HG02763 (cell line): Measurements from ENCODE around the gene MKRN3.

Source experiments
- ATAC-seq: cut with Tn5 transposase; IDR thresholded peaks from one replicate; pipeline ENCODE4 v1.9.1; 2021; ENCODE audit warnings: mild to moderate bottlenecking, moderate library complexity; ENCODE audit not compliant: unreplicated experiment

Gene MKRN3

DNA sequence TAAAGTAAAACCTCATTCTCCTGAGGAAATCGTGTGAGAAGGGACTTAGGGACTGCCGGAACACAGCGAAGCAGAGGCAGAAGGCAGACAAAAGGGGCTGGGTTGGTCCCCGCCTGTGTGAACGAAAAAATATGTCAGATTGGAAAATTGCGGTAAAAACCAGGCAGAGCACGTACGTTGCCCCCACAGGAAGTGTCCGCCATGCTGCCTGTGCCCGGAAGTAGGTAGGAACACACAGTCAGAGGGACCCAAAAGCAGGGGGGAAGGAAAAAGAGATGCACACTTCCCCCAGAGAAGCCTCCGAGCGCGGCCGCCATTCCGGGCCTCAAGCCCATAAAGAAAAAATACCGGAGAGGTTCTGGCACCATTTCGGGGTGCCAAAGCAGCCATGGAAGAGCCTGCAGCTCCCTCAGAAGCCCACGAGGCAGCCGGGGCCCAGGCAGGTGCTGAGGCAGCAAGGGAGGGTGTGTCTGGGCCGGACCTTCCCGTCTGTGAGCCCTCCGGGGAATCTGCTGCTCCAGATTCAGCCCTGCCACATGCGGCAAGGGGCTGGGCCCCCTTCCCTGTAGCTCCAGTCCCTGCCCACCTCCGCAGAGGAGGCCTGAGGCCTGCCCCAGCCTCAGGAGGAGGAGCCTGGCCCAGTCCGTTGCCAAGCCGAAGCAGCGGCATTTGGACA, at the start of gene MKRN3:
Gene MKRN3 (plus strand): TSS at position 280 of the 676 bp plus-strand sequence. CDS start 109 bp downstream, at position 389.
- no peak for ATAC-seq

DNA sequence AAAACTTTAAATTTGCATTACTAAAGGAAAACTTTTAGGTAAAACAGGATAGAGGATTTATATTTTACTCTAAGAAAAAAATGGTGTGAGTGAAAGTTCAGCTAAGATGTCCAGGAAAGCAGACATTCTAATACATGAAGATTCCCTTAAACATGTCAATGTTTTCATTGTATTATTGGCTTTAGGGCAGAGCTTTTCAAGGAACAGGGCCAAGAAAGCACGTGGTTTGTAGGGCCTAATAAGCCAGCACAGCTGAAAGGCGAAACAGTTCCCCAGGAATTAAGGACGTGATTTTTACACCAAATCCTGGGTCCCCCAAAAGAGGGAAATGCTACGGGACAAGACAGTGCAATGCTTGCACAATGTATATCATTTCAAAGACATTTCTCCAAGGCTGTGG, 48.6 kb upstream of the MKRN3 start:
- no peak for ATAC-seq

DNA sequence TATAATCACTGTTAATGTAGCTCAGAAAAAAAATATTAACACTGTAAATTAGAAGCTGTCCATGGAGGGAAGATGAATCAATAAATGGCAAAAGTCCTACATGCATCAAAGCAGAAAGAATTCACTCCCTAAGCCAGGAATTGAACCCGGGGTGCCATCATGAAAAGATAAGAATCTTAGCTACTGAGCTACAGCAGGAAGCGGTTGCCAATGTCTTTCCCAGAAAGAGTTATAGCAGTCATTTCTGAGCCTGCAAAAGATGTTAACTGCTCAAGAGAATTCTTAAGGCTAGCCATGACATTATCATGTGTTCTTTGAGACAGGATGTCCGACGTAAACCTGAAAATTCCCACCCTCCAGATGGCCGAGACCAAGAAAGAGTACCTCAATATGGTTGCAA, 47.4 kb upstream of the MKRN3 start:
- no peak for ATAC-seq

- no peak for ATAC-seq
These were observed 40.7 kb upstream of the MKRN3 start for GRCh38 chr15:23524816-23525215.

- ATAC-seq = no peak
These were observed 35.6 kb upstream of the MKRN3 start for GRCh38 chr15:23529891-23530290.

DNA sequence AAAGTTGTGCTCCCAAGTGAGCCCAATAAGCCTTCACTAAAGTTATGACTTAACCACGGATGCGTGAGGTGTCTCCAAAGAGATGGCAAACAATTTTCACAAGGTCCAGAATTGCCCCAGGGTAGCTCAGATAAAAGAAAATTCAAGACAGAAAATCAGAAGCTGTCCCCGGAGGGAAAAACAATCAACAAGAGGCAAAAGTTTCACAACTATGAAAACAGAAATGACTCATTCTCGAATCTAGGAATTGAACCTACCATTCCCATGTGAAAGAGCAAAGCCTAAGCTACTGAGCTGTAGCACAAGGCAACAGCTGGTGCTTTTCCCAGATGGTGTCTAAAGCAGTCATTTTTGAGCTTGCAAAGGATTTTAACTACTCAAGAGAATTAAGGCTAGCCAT, 33.5 kb upstream of the MKRN3 start:
- ATAC-seq = no peak

DNA sequence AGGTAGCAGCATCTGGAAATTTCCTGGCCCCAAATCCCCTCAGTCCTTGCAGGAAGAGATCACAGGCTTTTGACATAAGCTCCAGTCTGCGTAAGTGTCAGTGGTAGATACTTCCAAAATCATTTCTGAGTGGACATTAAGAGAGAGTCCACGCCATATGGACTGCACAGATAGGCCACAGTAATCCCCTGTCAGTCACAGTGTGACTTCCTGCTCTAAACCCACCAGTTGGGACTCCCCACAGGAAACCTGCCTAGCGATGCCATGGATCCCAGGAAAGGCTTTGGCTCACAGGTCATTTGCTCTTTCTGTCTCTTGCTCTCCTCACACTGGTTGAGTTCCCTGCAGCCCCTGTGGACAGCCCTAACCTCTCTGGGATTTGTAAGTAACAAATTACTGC, 28.8 kb upstream of the MKRN3 start:
- no peak for ATAC-seq

DNA sequence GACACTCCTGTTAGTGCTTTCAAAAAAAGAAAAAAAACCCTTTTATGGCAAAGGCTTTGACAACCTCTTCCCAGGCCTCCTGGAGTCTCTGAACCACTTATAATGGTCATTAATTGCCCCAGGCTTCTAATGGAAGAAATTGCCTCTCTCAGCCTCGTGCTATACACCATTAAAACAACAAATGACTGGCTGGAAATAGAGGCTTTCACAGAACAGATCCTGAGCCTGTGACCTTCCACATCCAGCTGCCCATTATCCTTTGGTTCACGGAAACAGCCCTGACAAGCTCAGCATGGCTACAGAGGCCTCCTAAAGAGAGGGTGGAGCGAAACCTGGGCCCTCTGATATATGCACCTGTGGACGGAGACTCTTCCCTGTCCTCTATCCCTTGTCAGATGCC, 26.8 kb upstream of the MKRN3 start:
- ATAC-seq = no peak

DNA sequence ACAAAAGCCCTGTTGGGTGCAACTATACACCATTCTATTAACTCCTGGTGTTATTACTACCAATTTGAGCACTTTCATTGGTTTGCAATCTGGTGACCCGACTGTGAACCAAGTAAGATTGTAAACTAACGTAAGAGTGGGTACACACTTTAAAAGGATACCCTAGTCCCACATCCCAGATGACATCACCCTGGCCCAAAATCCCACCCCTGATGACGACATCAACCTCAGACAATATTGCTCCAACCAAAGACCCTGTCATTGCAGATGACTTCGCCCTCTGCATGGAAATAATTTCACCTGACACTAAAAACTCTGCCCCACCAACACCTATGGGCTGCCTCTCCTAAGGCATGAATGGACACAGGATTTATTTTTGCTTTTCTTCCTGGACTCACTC, 25.6 kb upstream of the MKRN3 start:
- no peak for ATAC-seq

DNA sequence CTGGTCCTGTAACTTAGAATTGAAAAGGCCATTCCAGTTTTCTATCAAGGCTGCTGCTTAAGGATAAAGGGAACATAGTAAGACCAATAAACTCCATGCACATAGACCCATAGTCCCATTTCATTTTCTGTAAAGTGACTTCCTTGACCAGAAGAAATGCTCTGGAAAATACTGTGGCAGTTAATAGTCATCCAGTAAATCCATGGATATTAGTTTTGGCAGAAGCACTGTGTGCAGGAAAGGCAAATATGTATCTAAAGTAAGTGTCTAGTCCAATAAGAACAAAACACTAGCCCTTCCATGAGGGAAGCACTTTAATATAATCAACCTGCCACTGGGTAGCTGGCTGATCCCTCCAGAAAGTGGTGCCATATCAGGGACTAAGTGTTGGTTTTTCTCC, 19.3 kb upstream of the MKRN3 start:
- ATAC-seq = no peak

DNA sequence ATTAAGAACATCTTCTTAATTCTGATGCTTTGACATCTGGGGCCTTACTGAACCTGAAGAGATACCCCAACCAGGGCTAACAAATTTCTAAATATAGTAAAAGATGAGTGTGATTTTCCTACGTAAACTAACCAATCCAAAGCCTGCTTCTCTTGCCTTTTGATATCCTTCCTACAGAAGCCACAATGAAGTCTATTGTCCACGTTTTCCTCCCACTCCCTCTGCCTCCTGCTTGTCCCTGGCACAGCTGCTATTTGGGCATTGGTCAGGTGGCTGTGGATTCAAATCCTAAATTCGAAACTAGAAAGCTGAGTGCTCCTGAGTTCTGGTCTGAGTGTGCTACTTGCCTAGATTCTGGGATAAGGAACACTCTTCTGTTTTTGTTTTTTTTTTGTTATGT, 17.4 kb upstream of the MKRN3 start:
- no peak for ATAC-seq

- ATAC-seq = no peak
These were observed 3.6 kb upstream of the MKRN3 start for GRCh38 chr15:23561914-23562313.

DNA sequence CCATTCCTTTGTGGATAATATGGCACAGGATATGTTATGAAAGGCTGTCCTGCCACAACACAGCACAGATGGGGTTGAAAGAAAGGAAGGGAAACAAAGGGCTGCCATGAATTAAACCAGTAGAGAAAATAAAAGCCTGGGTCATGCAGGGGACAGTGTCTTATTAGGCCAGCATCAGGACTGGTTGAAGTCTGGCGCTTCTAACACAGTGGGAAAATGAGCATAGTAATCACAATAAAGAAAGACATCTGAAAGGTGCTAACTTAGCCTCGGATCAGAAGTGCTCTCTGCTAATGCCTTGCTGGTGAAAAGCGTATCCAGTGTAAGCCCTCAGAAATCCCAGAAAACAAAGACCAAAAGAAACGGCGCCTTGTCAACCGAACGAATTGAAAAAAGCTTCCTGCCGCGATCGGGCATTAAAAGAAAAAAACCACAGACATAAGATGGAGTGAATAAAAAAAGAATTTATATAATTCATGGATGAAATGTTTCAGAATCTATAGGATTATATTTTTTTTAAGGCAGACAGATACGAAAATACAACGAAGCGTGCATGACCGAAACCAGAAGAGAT, 566 bp upstream of the MKRN3 start:
- no peak for ATAC-seq

DNA sequence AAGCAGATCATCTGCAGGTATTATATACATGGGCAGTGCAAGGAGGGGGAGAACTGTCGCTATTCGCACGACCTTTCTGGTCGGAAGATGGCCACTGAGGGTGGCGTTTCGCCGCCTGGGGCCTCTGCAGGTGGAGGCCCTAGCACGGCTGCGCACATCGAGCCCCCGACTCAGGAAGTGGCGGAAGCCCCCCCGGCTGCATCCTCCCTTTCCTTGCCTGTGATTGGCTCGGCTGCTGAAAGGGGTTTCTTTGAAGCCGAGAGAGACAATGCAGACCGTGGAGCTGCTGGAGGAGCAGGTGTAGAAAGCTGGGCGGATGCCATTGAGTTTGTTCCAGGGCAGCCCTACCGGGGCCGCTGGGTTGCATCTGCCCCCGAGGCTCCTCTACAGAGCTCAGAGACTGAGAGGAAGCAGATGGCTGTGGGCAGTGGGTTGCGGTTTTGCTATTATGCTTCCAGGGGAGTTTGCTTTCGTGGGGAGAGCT, 639 bp downstream of the MKRN3 start:
- ATAC-seq = no peak

DNA sequence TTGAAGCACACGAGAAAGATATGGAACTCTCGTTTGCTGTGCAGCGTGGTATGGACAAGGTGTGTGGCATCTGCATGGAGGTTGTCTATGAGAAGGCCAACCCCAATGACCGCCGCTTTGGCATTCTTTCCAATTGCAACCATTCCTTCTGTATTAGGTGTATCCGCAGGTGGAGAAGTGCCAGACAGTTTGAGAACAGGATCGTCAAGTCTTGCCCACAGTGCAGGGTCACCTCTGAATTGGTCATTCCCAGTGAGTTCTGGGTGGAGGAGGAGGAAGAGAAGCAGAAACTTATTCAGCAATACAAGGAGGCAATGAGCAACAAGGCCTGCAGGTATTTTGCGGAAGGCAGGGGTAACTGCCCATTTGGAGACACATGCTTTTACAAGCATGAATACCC, 1.2 kb downstream of the MKRN3 start:
- no peak for ATAC-seq

- ATAC-seq = no peak
These were observed 2.4 kb downstream of the MKRN3 start for GRCh38 chr15:23567921-23568320.

DNA sequence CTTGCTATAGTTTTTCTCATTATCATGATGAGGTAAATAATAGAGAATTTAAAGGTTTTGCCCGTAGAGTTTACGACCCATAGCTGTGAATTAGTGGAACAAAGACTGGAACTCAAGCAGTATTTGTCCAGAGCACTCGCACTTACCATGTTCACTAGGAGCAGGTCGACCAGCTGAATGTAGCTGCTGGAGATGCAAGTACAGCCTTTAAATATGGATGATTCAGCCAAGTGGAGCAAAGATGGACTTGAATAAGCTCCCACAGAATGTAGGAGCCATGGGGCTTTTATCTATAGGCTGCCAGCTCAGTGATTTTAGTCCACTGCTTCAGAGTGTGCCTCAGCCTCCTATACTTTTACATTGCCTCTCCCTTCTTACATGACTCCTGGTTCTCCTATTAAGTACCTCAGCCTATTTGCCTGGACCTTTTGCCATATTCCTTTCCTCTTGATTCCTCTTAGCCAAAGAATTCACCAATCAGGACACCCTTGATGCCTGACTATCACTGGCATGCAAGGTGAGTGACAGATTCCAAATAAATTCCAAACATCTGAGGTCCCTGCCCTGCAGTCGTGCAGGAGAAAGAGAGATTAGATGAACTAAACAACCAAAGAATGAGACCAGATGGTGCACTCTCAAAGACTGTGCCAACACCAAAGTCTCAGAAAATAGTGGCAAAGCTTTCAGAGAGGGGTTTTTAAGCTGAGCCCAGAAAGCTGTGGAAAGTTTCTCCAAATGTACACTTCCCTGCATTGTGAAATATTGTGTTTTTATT, 3.9 kb downstream of the MKRN3 start:
- ATAC-seq = no peak

DNA sequence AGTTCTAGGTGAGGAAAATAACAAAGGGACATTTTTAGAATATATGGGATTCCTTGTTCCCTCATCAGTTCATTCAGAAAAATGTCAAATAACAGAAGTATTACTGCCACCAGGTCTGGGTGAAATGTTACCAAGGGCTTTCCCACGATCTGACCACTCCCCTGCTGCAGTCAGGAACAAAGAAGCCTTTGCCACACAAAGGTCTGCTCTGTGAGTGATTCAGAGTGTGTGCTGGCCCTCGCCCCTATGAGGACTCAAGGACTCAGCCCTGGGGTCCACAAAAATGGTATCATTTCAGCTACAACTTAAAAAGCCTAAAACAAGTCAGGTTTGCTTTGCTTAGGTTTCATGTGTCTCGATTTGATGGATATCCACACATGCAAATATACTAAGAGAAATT, 5.0 kb downstream of the MKRN3 start:
- ATAC-seq = no peak

GRCh38 chr15:23572844-23573243, 7.4 kb downstream of the MKRN3 start:
- ATAC-seq = no peak

- ATAC-seq = no peak
These were observed 9.3 kb downstream of the MKRN3 start for GRCh38 chr15:23574742-23575141.

DNA sequence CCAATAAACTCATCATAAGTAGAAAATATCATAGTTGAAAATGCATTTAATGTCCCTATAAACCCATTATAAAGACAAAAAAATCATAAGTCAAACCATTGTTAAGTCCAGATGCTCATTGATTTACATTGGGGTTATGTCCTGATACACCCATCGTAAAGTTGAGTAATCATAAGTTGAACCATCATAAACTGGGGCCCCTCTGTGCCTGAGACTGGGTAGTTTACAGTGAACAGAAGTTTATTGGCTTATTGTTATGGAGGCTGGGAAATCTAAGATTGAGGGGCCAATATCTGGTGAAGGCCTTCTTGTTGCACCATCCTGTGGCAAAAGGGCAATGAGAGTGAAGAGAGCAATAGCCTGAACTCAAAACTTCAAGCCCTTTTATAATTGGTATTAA, 10.6 kb downstream of the MKRN3 start:
- ATAC-seq = no peak

DNA sequence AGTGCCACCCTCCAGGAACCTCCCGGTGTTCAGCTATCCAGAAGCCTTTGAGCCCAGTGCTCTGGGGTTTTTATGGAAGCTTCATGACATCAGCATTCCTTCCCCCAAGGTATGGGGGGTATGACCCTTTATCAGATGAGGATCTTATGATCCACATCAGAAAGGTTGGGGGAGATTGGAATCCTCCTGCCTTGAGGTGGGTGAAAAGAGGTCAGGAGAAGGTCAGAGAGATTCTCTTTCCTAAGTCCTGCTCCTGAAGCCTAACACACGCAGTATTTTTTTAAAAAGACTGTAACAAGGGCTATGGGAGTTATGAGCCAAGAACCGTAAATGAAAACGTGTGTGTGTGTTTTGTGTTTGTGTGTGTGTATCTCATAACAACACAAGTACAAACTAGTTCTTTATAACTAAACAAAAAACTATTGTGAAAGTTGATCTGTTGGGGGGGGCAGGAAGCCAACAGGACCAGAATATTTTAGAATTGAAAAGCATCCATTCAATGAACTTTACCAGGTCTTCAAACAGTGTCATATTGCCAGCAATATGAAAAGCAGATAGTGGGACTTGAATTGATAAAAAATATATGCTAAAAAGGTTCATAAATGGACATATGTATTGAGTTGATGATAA, 13.2 kb downstream of the MKRN3 start:
- no peak for ATAC-seq
